HepG2 (cell line): ENCODE data around the gene DPF1. TPM values are rescaled to one million over a fixed set of nuclear protein-coding genes. Genes with fewer than 3 reads are reported as not detected.

Source experiments
- ATAC-seq: fragments of 200-7000 bp; cut with Tn5 transposase; 3 replicates; pipeline ENCODE4 v1.9.1; 2020; ENCODE audit warnings: mild to moderate bottlenecking, moderate library complexity
- BruUV-seq: library from RNA; stranded (reverse); fragments of 400-500 nt; replicated peaks from 2 replicates; lab custom pipeline; 2021; lab: Mats Ljungman, UMichigan
- CTCF ChIA-PET: fragments of 300-600 bp; formaldehyde crosslinking; extraction: SDS; loops from one replicate; lab custom pipeline; 2021; ENCODE audit warnings: low total read pairs, inconsistent platforms, low intra/inter-chr PET ratio; lab: Yijun Ruan, JAX
- POLR2A ChIA-PET: fragments of 350-600 bp; sonication (Branson Sonifier 250); formaldehyde crosslinking; loops from one replicate; lab custom pipeline; 2020; ENCODE audit warnings: antibody characterized with exemption, inconsistent platforms; lab: Yijun Ruan, JAX
- DNase-seq: peaks from one replicate; pipeline ENCODE4 v3.0.0-alpha.2; 2015; ENCODE audit warnings: low spot score
- FAIRE-seq: peaks from 3 replicates; lab custom pipeline; 2011; peaks lifted over from hg19 to GRCh38; lab: Jason Lieb, UNC
- H2AFZ ChIP-seq: one replicate; pipeline ENCODE4 v1.6.1; 2011; ENCODE audit warnings: low read length, inconsistent platforms
- H3K27ac ChIP-seq: fragments of 300-600 bp; 3 replicates; pipeline ENCODE4 v1.8.0; 2011; ENCODE audit warnings: mixed run types, mild to moderate bottlenecking, mixed read lengths, low read length, inconsistent platforms; ENCODE audit not compliant: insufficient read depth; ENCODE audit errors: extremely low read length
- H3K27me3 ChIP-seq, 2 experiments: fragments of 200-600 bp in 1 of 2; 2 replicates in 1 of 2; 3 replicates in 1 of 2; pipeline versions ENCODE4 v1.6.0 to v1.8.0; 2011; ENCODE audit warnings: low read length in 2 of 2, mild to moderate bottlenecking in 2 of 2, moderate library complexity in 2 of 2, inconsistent platforms in 1 of 2; ENCODE audit not compliant: insufficient read depth in 2 of 2, control insufficient read depth in 1 of 2
- H3K36me3 ChIP-seq, 2 experiments: fragments of 200-600 bp in 1 of 2; replicated peaks in 1 of 2; 2 replicates in 1 of 2; 3 replicates in 1 of 2; pipeline versions ENCODE4 v1.5.1 to v1.8.0; 2011; ENCODE audit warnings: low read length in 2 of 2, inconsistent platforms in 1 of 2; ENCODE audit not compliant: insufficient read depth in 2 of 2, control insufficient read depth in 1 of 2
- H3K4me1 ChIP-seq: 2 replicates; pipeline ENCODE4 v1.5.1; 2012; ENCODE audit warnings: low read length, inconsistent platforms; ENCODE audit not compliant: insufficient read depth
- H3K4me2 ChIP-seq: 2 replicates; pipeline ENCODE4 v1.6.0; 2011; ENCODE audit warnings: low read depth, low read length, inconsistent platforms
- H3K4me3 ChIP-seq, 3 experiments: fragments of 200-600 bp in 1 of 3; sonication (generic), shearing (Covaris generic) in 1 of 3; replicated peaks in 1 of 3; 2 replicates each; pipeline ENCODE4 v1.5.1; 2011 to 2016; ENCODE audit warnings: low read length in 3 of 3, inconsistent platforms in 2 of 3, low read depth in 2 of 3, mild to moderate bottlenecking in 2 of 3, control low read depth in 1 of 3, mixed read lengths in 1 of 3; ENCODE audit not compliant: insufficient read depth in 1 of 3
- H3K79me2 ChIP-seq: one replicate; pipeline ENCODE4 v1.6.1; 2011; ENCODE audit warnings: low read length, inconsistent platforms; ENCODE audit not compliant: insufficient read depth
- H3K9ac ChIP-seq: 2 replicates; pipeline ENCODE4 v1.6.0; 2011; ENCODE audit warnings: mild to moderate bottlenecking, low read depth, low read length, inconsistent platforms; ENCODE audit not compliant: insufficient read depth
- H3K9me3 ChIP-seq: 2 replicates; pipeline ENCODE4 v1.5.1; 2012; ENCODE audit warnings: mild to moderate bottlenecking, low read length
- H4K20me1 ChIP-seq: 2 replicates; pipeline ENCODE4 v1.6.0; 2011; ENCODE audit warnings: inconsistent platforms, mild to moderate bottlenecking, low read length, moderate library complexity; ENCODE audit not compliant: insufficient read depth
- CREB3 ChIP-seq: sonication (generic); formaldehyde crosslinking; IDR thresholded peaks from 2 replicates; pipeline ENCODE4 v1.5.0; 2020; ENCODE audit warnings: missing genetic modification reagents
- DNMT3B ChIP-seq: conservative IDR thresholded peaks from 2 replicates; pipeline ENCODE4 v1.6.1; 2016; ENCODE audit warnings: missing biosample characterization, control low read depth
- MBNL3 ChIP-seq: fragments of 250-450 bp; sonication (Bioruptor Pico); conservative IDR thresholded peaks from 2 replicates; pipeline ENCODE4 v1.8.0; 2022; ENCODE audit warnings: mild to moderate bottlenecking, inconsistent platforms
- RBM22 ChIP-seq: fragments of 200-400 bp; formaldehyde crosslinking; optimal IDR thresholded peaks from 2 replicates; pipeline ENCODE3; 2017; ENCODE audit warnings: mild to moderate bottlenecking, low read length, moderate library complexity
- THYN1 ChIP-seq: sonication (generic); formaldehyde crosslinking; IDR thresholded peaks from 2 replicates; pipeline ENCODE4 v1.8.1; 2023; ENCODE audit warnings: low read depth, mild to moderate bottlenecking, moderate library complexity, missing genetic modification reagents, borderline replicate concordance
- USF2 ChIP-seq, 2 experiments: sonication (generic) in 1 of 2; formaldehyde crosslinking in 1 of 2; IDR thresholded peaks; 2 replicates each; pipeline versions ENCODE4 v1.5.1 to v1.6.1; 2011 to 2020; ENCODE audit warnings: borderline replicate concordance in 1 of 2, low read depth in 1 of 2, low read length in 1 of 2, mild to moderate bottlenecking in 1 of 2, missing genetic modification reagents in 1 of 2, moderate library complexity in 1 of 2
- ZBTB39 ChIP-seq: sonication (generic); formaldehyde crosslinking; IDR thresholded peaks from 2 replicates; pipeline ENCODE4 v1.5.0; 2020; ENCODE audit warnings: missing genetic modification reagents
- ZNF441 ChIP-seq: sonication (generic); formaldehyde crosslinking; IDR thresholded peaks from 2 replicates; pipeline ENCODE4 v1.7.0; 2021; ENCODE audit warnings: missing genetic modification reagents, borderline replicate concordance
- WGBS: methylation state at CpG from one replicate; pipeline ENCODE4 v1.1.6; 2017; ENCODE audit warnings: low lambda C conversion rate; 5-methylcytosine and 5-hydroxymethylcytosine counted together
- in situ Hi-C: cut with HindIII; loops from 2 replicates; pipeline ENCODE4 v1.10.0; 2017; ENCODE audit warnings: low pct_unique_long_range_greater_than_20kb; ENCODE audit not compliant: extremely low pct_ligation_motif_present
- intact Hi-C: fragments of 100-400 bp; cut with micrococcal nuclease; formaldehyde crosslinking; loops from one replicate; pipeline ENCODE4 v1.10.0; 2022; ENCODE audit not compliant: unreplicated experiment
- polyA plus RNA-seq, 8 experiments: library from polyadenylated mRNA; depleted of rRNA in 3 of 8; stranded (reverse) in 7 of 8; unstranded in 1 of 8; fragments of >200 nt; fragmentation: Illumina TruSeq in 4 of 8; extraction: Trizol in 4 of 8; gene quantifications; 2 replicates each; pipeline versions ENCODE4 v1.2.1 to v1.2.3, GENCODE V29; 2011 to 2016; ENCODE audit warnings: low read depth in 4 of 8, missing spikeins in 1 of 8, mixed read lengths in 1 of 8; ENCODE audit not compliant: insufficient read depth in 1 of 8
- total RNA-seq, 5 experiments: library from RNA; depleted of rRNA; stranded (reverse); fragments of >200 nt; fragmentation: Illumina TruSeq; extraction: Trizol; gene quantifications; 2 replicates each; pipeline ENCODE4 v1.2.3, GENCODE V29; 2016; ENCODE audit warnings: low read depth in 1 of 5
- TF ChIP-seq, protein P1 (sequence below), 2 experiments: sonication (generic) in 1 of 2; formaldehyde crosslinking in 1 of 2; IDR thresholded peaks; 2 replicates each; pipeline versions ENCODE4 v1.6.1 to v1.9.0; 2014 to 2022; ENCODE audit warnings: antibody characterized with exemption in 1 of 2, borderline replicate concordance in 1 of 2, inconsistent platforms in 1 of 2, low read depth in 1 of 2, missing genetic modification reagents in 1 of 2

DPF1 gene
- total and polyA plus RNA-seq, 2 of the 13 experiments (the other 11 are each of a cell fraction or from before 2014, with no cell fraction given) = 1.0 to 3.2 TPM

DNA sequence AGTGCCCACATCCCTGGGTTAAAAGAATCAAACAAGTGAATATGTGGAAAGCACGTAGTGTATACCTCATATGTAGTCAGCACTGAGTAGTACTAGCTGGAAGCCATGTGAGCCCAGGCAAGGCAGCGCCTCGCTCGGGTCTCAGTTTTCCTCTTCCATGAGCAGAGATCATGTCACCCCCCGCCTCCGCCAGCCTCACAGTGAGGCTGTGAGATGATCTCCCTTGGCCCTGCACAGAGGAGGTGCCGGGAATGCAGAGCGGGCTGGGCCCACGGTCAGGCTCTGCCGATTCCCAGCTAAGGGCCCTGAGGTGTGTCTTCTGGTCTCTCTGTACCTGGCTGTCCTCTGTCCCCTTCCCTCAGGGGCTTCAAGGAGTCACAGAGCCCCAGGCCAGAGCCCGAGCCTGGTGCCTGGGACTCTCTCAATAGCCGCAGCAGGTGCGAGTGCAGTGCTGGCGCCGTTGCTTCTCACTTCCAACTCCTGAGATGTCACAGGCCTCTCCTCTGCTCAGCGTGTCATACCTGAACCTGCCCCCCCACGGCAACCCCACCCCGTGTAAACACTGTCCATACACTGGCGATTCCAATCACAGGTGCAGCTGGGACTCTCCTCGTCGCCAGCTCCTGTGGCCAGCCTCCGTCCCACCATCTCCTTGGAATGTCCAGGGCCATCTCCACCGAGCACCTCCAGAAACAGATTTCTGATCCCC, 26.9 kb downstream of the DPF1 start:
- Histone ChIP-seq H3K27me3 (no peaks in the 10 kb centered on the region), H3K27ac (no peak overlapping the region), H3K36me3 (no peaks in the 10 kb centered on the region; a peak in 1 of 5 replicates), H3K9ac (no peak overlapping the region), H3K4me2 (no peak overlapping the region), H3K9me3 (no peaks in the 10 kb centered on the region), H3K79me2 (no peaks in the 10 kb centered on the region), H4K20me1 (no peaks in the 10 kb centered on the region), H3K4me1 (peaks cover 13% of the 10 kb centered on the region), H2AFZ (no peak overlapping the region), H3K4me3 (no peak overlapping the region)
- no peak for DNase-seq
- POLR2A ChIA-PET = no interaction called here
- no TSS peak for BruUV-seq
- no peak for FAIRE-seq
- no peak for ATAC-seq
- CTCF ChIA-PET = no interaction called here
- in situ Hi-C loops = no loop called here
- 93% methylated on average over 19 of the region's 23 CpGs for WGBS
- intact Hi-C loops = no loop called here
- TF ChIP-seq CREB3 (no peak), MBNL3 (CRISPR knock-in tag) (no peak), RBM22 (no peak), ZBTB39 (no peak), DNMT3B (CRISPR knock-in tag) (no peak), ZNF441 (CRISPR knock-in tag) (no peak), THYN1 (no peak), USF2 (IDR thresholded peaks at IDR 0.05; ENCODE audit: low read depth, low read length) (no peak), USF2 (CRISPR knock-in tag; IDR thresholded peaks at IDR 0.05; ENCODE audit: borderline replicate concordance) (no peak)
- TF ChIP-seq, protein P1, sequence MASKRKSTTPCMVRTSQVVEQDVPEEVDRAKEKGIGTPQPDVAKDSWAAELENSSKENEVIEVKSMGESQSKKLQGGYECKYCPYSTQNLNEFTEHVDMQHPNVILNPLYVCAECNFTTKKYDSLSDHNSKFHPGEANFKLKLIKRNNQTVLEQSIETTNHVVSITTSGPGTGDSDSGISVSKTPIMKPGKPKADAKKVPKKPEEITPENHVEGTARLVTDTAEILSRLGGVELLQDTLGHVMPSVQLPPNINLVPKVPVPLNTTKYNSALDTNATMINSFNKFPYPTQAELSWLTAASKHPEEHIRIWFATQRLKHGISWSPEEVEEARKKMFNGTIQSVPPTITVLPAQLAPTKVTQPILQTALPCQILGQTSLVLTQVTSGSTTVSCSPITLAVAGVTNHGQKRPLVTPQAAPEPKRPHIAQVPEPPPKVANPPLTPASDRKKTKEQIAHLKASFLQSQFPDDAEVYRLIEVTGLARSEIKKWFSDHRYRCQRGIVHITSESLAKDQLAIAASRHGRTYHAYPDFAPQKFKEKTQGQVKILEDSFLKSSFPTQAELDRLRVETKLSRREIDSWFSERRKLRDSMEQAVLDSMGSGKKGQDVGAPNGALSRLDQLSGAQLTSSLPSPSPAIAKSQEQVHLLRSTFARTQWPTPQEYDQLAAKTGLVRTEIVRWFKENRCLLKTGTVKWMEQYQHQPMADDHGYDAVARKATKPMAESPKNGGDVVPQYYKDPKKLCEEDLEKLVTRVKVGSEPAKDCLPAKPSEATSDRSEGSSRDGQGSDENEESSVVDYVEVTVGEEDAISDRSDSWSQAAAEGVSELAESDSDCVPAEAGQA (IDR thresholded peaks at IDR 0.05; ENCODE audit: low read depth) = no peak
- TF ChIP-seq, protein P1 (CRISPR knock-in tag; IDR thresholded peaks at IDR 0.05; ENCODE audit: borderline replicate concordance) = no peak
